GM23248 (cell line): ENCODE data around the gene VPREB1. TPM values are rescaled to one million over a fixed set of nuclear protein-coding genes. Genes with fewer than 3 reads are reported as not detected.

Source experiments
- DNase-seq: peaks from one replicate; pipeline ENCODE4 v3.0.0-alpha.2; 2015
- H2AFZ ChIP-seq: fragments of 200-600 bp; sonication (generic); 2 replicates; pipeline ENCODE4 v1.6.1; 2016; ENCODE audit warnings: antibody characterized with exemption
- H3F3A ChIP-seq: fragments of 200-600 bp; sonication (generic); 2 replicates; pipeline ENCODE4 v1.6.1; 2016; ENCODE audit warnings: mild to moderate bottlenecking, antibody characterized with exemption, mixed run types; ENCODE audit not compliant: insufficient read depth
- H3K27ac ChIP-seq: fragments of 200-600 bp; sonication (generic); 2 replicates; pipeline ENCODE4 v1.5.1; 2016; ENCODE audit warnings: mild to moderate bottlenecking
- H3K27me3 ChIP-seq: fragments of 200-600 bp; sonication (generic); replicated peaks from 2 replicates; pipeline ENCODE4 v1.6.1; 2016; ENCODE audit warnings: mild to moderate bottlenecking; ENCODE audit not compliant: insufficient read depth
- H3K36me3 ChIP-seq: fragments of 200-600 bp; sonication (generic); 2 replicates; pipeline ENCODE4 v1.6.1; 2016; ENCODE audit warnings: low read depth, mild to moderate bottlenecking
- H3K4me1 ChIP-seq: fragments of 200-600 bp; sonication (generic); 2 replicates; pipeline ENCODE4 v1.6.1; 2016; ENCODE audit warnings: mild to moderate bottlenecking; ENCODE audit not compliant: insufficient read depth
- H3K4me2 ChIP-seq: fragments of 200-600 bp; sonication (generic); one replicate; pipeline ENCODE4 v1.6.1; 2016; ENCODE audit warnings: mild to moderate bottlenecking; ENCODE audit not compliant: unreplicated experiment
- H3K4me3 ChIP-seq: fragments of 200-600 bp; sonication (generic); 2 replicates; pipeline ENCODE4 v1.5.1; 2016; ENCODE audit warnings: mild to moderate bottlenecking
- H3K79me2 ChIP-seq: fragments of 200-600 bp; sonication (generic); 2 replicates; pipeline ENCODE4 v1.6.1; 2016; ENCODE audit warnings: mild to moderate bottlenecking; ENCODE audit not compliant: insufficient read depth
- H3K9ac ChIP-seq: fragments of 200-600 bp; sonication (generic); 2 replicates; pipeline ENCODE4 v1.6.1; 2016; ENCODE audit warnings: mild to moderate bottlenecking
- H3K9me2 ChIP-seq: fragments of 200-600 bp; sonication (generic); 2 replicates; pipeline ENCODE4 v1.6.1; 2016; ENCODE audit warnings: mixed run types, mild to moderate bottlenecking, moderate library complexity; ENCODE audit not compliant: insufficient read depth
- H3K9me3 ChIP-seq: fragments of 200-600 bp; sonication (generic); one replicate; pipeline ENCODE4 v1.6.1; 2017; ENCODE audit warnings: low read depth
- H4K20me1 ChIP-seq: fragments of 200-600 bp; sonication (generic); 2 replicates; pipeline ENCODE4 v1.6.0; 2016; ENCODE audit not compliant: insufficient read depth
- EZH2 ChIP-seq: fragments of 200-600 bp; sonication (generic); IDR thresholded peaks from 2 replicates; pipeline ENCODE4 v1.6.1; 2018; ENCODE audit warnings: antibody characterized with exemption, mild to moderate bottlenecking; ENCODE audit not compliant: insufficient read depth, poor library complexity, severe bottlenecking
- EZH2phosphoT487 ChIP-seq: fragments of 200-600 bp; sonication (generic); IDR thresholded peaks from 2 replicates; pipeline ENCODE4 v1.6.1; 2018; ENCODE audit warnings: antibody characterized with exemption, moderate library complexity, mild to moderate bottlenecking, low read depth; ENCODE audit not compliant: insufficient read depth
- WGBS, 2 experiments: methylation state at CpG; one replicate each; pipeline ENCODE4 v1.1.6; 2015 to 2017; ENCODE audit warnings: low lambda C conversion rate in 2 of 2, low coverage in 1 of 2; ENCODE audit errors: missing lambda C conversion rate in 2 of 2; 5-methylcytosine and 5-hydroxymethylcytosine counted together
- in situ Hi-C: fragments of 300-500 bp; cut with MboI; formaldehyde crosslinking; loops from 2 replicates; pipeline ENCODE4 v1.15.0; 2020
- polyA plus RNA-seq: library from polyadenylated mRNA; unstranded; fragments of >200 nt; fragmentation: Nextera tagmentation; extraction: Ambion mirVana; gene quantifications from 2 replicates; pipeline ENCODE4 v1.2.1, GENCODE V29; 2016
- total RNA-seq: library from RNA; depleted of rRNA; stranded (reverse); fragments of >200 nt; shearing (Covaris generic); gene quantifications from 2 replicates; pipeline ENCODE4 v1.2.3, GENCODE V29; 2014

Gene VPREB1
- total and polyA plus RNA-seq, 2 experiments from 2014 or later, result not detected

GRCh38 chr22:22226448-22227187 is 18.0 kb upstream of the VPREB1 start:
- no peaks in the 10 kb centered on the region for H3K9me2 ChIP-seq
- TF ChIP-seq EZH2 (no peak), EZH2phosphoT487 (no peak)
- 70 to 76% methylated on average over 6 of the region's 6 CpGs for WGBS, 2 experiments
- H2AFZ ChIP-seq, result no peak overlapping the region
- no peaks in the 10 kb centered on the region for H3K79me2 ChIP-seq
- no peaks in the 10 kb centered on the region for H3K36me3 ChIP-seq
- no peaks in the 10 kb centered on the region; the same call in none of the 2 replicates for H3K27me3 ChIP-seq
- H3K27ac ChIP-seq, result no peak overlapping the region
- H3K4me2 ChIP-seq, result no peak overlapping the region
- H4K20me1 ChIP-seq, result no peaks in the 10 kb centered on the region
- H3K9ac ChIP-seq, result no peak overlapping the region
- in situ Hi-C loops, result no loop called here
- no peak overlapping the region for H3K4me3 ChIP-seq
- H3K4me1 ChIP-seq, result no peaks in the 10 kb centered on the region
- H3K9me3 ChIP-seq, result no peaks in the 10 kb centered on the region
- no peak for DNase-seq
- no peaks in the 10 kb centered on the region for H3F3A ChIP-seq

GRCh38 chr22:22228421-22228820 is 16.2 kb upstream of the VPREB1 start:
- Histone ChIP-seq H3K4me1 (no peaks in the 10 kb centered on the region), H3K27ac (no peak overlapping the region), H3K4me3 (no peak overlapping the region), H3K27me3 (no peaks in the 10 kb centered on the region; the same call in none of the 2 replicates), H3K36me3 (no peaks in the 10 kb centered on the region), H3F3A (no peaks in the 10 kb centered on the region), H3K4me2 (no peak overlapping the region), H3K9me3 (no peaks in the 10 kb centered on the region), H3K9ac (no peak overlapping the region), H2AFZ (no peak overlapping the region), H3K79me2 (no peaks in the 10 kb centered on the region), H3K9me2 (no peaks in the 10 kb centered on the region), H4K20me1 (no peaks in the 10 kb centered on the region)
- DNase-seq, result no peak
- 71 to 74% methylated on average over 6 of the region's 6 CpGs for WGBS, 2 experiments
- in situ Hi-C loops, result no loop called here
- TF ChIP-seq EZH2 (no peak), EZH2phosphoT487 (no peak)

GRCh38 chr22:22228921-22229320 is 15.7 kb upstream of the VPREB1 start:
- no peaks in the 10 kb centered on the region for H3K79me2 ChIP-seq
- H3K36me3 ChIP-seq, result no peaks in the 10 kb centered on the region
- no peak overlapping the region for H3K9ac ChIP-seq
- TF ChIP-seq EZH2, result no peak
- TF ChIP-seq EZH2phosphoT487, result no peak
- H3K9me2 ChIP-seq, result no peaks in the 10 kb centered on the region
- WGBS, 2 experiments, result 81 to 84% methylated on average over 8 of the region's 8 CpGs
- H2AFZ ChIP-seq, result no peak overlapping the region
- H3K4me2 ChIP-seq, result no peak overlapping the region
- H3K27me3 ChIP-seq, result no peaks in the 10 kb centered on the region; the same call in none of the 2 replicates
- in situ Hi-C loops, result no loop called here
- no peaks in the 10 kb centered on the region for H4K20me1 ChIP-seq
- no peaks in the 10 kb centered on the region for H3F3A ChIP-seq
- H3K4me1 ChIP-seq, result no peaks in the 10 kb centered on the region
- H3K27ac ChIP-seq, result no peak overlapping the region
- no peaks in the 10 kb centered on the region for H3K9me3 ChIP-seq
- no peak for DNase-seq
- H3K4me3 ChIP-seq, result no peak overlapping the region

- in situ Hi-C loops, result no loop called here
Observed at GRCh38 chr22:22229683-22230420, 14.7 kb upstream of the VPREB1 start.

More at GRCh38 chr22:22229683-22230420, 14.7 kb upstream of the VPREB1 start:
- Histone ChIP-seq H3K79me2 (no peaks in the 10 kb centered on the region), H3K27ac (no peak overlapping the region), H3K9me2 (no peaks in the 10 kb centered on the region), H3K9me3 (no peaks in the 10 kb centered on the region), H3F3A (no peaks in the 10 kb centered on the region), H2AFZ (no peak overlapping the region), H3K4me1 (no peaks in the 10 kb centered on the region), H3K4me3 (no peak overlapping the region), H3K9ac (no peak overlapping the region), H4K20me1 (no peaks in the 10 kb centered on the region), H3K27me3 (no peaks in the 10 kb centered on the region; the same call in none of the 2 replicates), H3K36me3 (no peaks in the 10 kb centered on the region), H3K4me2 (no peak overlapping the region)
- DNase-seq, result no peak
- WGBS, 2 experiments, result 44 to 48% methylated on average over 6 of the region's 6 CpGs
- TF ChIP-seq EZH2, result no peak
- TF ChIP-seq EZH2phosphoT487, result no peak
